Astrocyte (in vitro differentiated cells and primary cell): ENCODE data around the gene CTBP2. TPM values are rescaled to one million over a fixed set of nuclear protein-coding genes. Genes with fewer than 3 reads are reported as not detected.

ENCODE experiments used
- DNase-seq: peaks from one replicate; pipeline ENCODE4 v3.0.0-alpha.2; 2010; ENCODE audit warnings: low read depth
- FAIRE-seq: peaks from 2 replicates; lab custom pipeline; 2011; peaks lifted over from hg19 to GRCh38; lab: Jason Lieb, UNC
- H2AFZ ChIP-seq: 2 replicates; pipeline ENCODE4 v1.6.0; 2012; ENCODE audit warnings: low read depth, low read length, inconsistent platforms
- H3K27ac ChIP-seq: 2 replicates; pipeline ENCODE4 v1.5.1; 2011; ENCODE audit warnings: low read depth, low read length, inconsistent platforms
- H3K27me3 ChIP-seq: 2 replicates; pipeline ENCODE4 v1.6.0; 2011; ENCODE audit warnings: low read length, inconsistent platforms; ENCODE audit not compliant: insufficient read depth
- H3K36me3 ChIP-seq: 2 replicates; pipeline ENCODE4 v1.5.1; 2011; ENCODE audit warnings: low read length, inconsistent platforms; ENCODE audit not compliant: insufficient read depth
- H3K4me1 ChIP-seq: 2 replicates; pipeline ENCODE4 v1.5.1; 2011; ENCODE audit warnings: low read length, inconsistent platforms; ENCODE audit not compliant: insufficient read depth
- H3K4me2 ChIP-seq: 2 replicates; pipeline ENCODE4 v1.6.0; 2012; ENCODE audit warnings: low read length, inconsistent platforms
- H3K4me3 ChIP-seq: 2 replicates; pipeline ENCODE4 v1.5.1; 2011; ENCODE audit warnings: low read depth, mild to moderate bottlenecking, low read length, inconsistent platforms; ENCODE audit not compliant: insufficient read depth
- H3K79me2 ChIP-seq: 2 replicates; pipeline ENCODE4 v1.6.0; 2012; ENCODE audit warnings: mild to moderate bottlenecking, low read length, inconsistent platforms; ENCODE audit not compliant: insufficient read depth
- H3K9ac ChIP-seq: 2 replicates; pipeline ENCODE4 v1.6.0; 2012; ENCODE audit warnings: mild to moderate bottlenecking, low read length, inconsistent platforms
- H3K9me3 ChIP-seq: 2 replicates; pipeline ENCODE4 v1.5.1; 2012; ENCODE audit warnings: low read depth, mild to moderate bottlenecking, low read length, inconsistent platforms; ENCODE audit not compliant: insufficient read depth
- H4K20me1 ChIP-seq: 2 replicates; pipeline ENCODE4 v1.6.0; 2012; ENCODE audit warnings: low read length, inconsistent platforms; ENCODE audit not compliant: insufficient read depth
- H3K27ac Mint-ChIP-seq: one replicate; pipeline ENCODE4 v1.8.0; 2021; ENCODE audit warnings: mild to moderate bottlenecking, mixed read lengths; ENCODE audit not compliant: unreplicated experiment
- H3K27me3 Mint-ChIP-seq: one replicate; pipeline ENCODE4 v1.8.0; 2021; ENCODE audit warnings: low read depth, mixed read lengths; ENCODE audit not compliant: unreplicated experiment
- H3K36me3 Mint-ChIP-seq: one replicate; pipeline ENCODE4 v1.8.0; 2021; ENCODE audit warnings: low read depth, mixed read lengths; ENCODE audit not compliant: unreplicated experiment
- H3K4me1 Mint-ChIP-seq: one replicate; pipeline ENCODE4 v1.8.0; 2021; ENCODE audit warnings: low read depth, mixed read lengths; ENCODE audit not compliant: unreplicated experiment
- H3K4me3 Mint-ChIP-seq: one replicate; pipeline ENCODE4 v1.8.0; 2021; ENCODE audit warnings: mild to moderate bottlenecking, moderate library complexity, mixed read lengths; ENCODE audit not compliant: unreplicated experiment
- H3K9me3 Mint-ChIP-seq: one replicate; pipeline ENCODE4 v1.8.0; 2021; ENCODE audit warnings: mild to moderate bottlenecking, mixed read lengths; ENCODE audit not compliant: unreplicated experiment
- EZH2 ChIP-seq: IDR thresholded peaks from 2 replicates; pipeline ENCODE4 v1.6.1; 2012; ENCODE audit warnings: mild to moderate bottlenecking, low read length, inconsistent platforms; ENCODE audit not compliant: insufficient read depth
- total RNA-seq: library from RNA; stranded (reverse); gene quantifications from 2 replicates; pipeline ENCODE4 v1.2.1, GENCODE V29; 2021
- TF ChIP-seq, protein P1 (sequence below): IDR thresholded peaks from 2 replicates; pipeline ENCODE4 v1.5.1; 2011; ENCODE audit warnings: low read depth, mild to moderate bottlenecking, inconsistent platforms, low read length, moderate library complexity; ENCODE audit not compliant: insufficient read depth

The CTBP2 gene
- total RNA-seq, 1 donor from 2014 or later = 109 TPM

DNA sequence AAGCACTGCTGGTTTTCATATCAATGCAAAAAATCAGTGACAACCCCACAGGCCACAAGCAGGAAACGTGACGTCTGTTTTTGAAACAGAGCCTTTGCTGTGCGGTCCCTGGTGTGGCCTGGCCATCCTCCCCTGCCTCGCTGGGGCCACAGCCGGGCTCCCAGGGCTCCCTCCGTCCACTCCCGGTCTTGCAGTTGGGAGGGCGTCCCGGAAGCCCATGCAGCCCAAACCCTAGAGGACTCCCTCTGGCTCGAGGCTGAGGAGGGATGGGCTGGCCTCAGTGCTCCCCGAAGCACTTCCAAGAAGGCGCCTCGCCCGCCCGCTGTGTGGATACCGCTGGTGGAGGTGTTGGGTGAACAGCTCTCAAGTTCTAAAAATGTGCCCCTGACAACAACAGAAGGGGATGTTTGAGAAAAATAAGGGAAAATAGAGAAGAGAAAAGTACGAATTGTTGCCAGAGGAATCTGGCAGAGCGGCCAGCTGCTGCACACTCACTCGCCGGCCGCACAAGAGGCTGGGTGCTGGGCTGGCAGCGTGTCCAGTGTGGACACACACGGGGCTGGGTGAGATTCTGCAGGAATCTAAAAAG lies 144.9 kb downstream of the CTBP2 start:
- Mint-ChIP-seq H3K27ac (no peak overlapping the region), H3K9me3 (no peaks in the 10 kb centered on the region), H3K36me3 (peaks cover 20% of the 10 kb centered on the region), H3K27me3 (no peaks in the 10 kb centered on the region), H3K4me3 (no peak overlapping the region), H3K4me1 (peaks cover 4% of the 10 kb centered on the region)
- no peak overlapping the region for H2AFZ ChIP-seq
- H3K4me1 ChIP-seq = no peaks in the 10 kb centered on the region
- H3K36me3 ChIP-seq = no peaks in the 10 kb centered on the region
- H3K79me2 ChIP-seq = peaks cover 91% of the 10 kb centered on the region
- no peak overlapping the region for H3K4me2 ChIP-seq
- H4K20me1 ChIP-seq = peaks cover 100% of the 10 kb centered on the region
- FAIRE-seq = no peak
- no peak for TF ChIP-seq EZH2
- TF ChIP-seq, protein P1, sequence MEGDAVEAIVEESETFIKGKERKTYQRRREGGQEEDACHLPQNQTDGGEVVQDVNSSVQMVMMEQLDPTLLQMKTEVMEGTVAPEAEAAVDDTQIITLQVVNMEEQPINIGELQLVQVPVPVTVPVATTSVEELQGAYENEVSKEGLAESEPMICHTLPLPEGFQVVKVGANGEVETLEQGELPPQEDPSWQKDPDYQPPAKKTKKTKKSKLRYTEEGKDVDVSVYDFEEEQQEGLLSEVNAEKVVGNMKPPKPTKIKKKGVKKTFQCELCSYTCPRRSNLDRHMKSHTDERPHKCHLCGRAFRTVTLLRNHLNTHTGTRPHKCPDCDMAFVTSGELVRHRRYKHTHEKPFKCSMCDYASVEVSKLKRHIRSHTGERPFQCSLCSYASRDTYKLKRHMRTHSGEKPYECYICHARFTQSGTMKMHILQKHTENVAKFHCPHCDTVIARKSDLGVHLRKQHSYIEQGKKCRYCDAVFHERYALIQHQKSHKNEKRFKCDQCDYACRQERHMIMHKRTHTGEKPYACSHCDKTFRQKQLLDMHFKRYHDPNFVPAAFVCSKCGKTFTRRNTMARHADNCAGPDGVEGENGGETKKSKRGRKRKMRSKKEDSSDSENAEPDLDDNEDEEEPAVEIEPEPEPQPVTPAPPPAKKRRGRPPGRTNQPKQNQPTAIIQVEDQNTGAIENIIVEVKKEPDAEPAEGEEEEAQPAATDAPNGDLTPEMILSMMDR = no peak
- H3K9ac ChIP-seq = no peak overlapping the region
- H3K27ac ChIP-seq = no peak overlapping the region
- H3K4me3 ChIP-seq = no peak overlapping the region
- H3K9me3 ChIP-seq = no peaks in the 10 kb centered on the region
- H3K27me3 ChIP-seq = no peaks in the 10 kb centered on the region
- no peak for DNase-seq

DNA sequence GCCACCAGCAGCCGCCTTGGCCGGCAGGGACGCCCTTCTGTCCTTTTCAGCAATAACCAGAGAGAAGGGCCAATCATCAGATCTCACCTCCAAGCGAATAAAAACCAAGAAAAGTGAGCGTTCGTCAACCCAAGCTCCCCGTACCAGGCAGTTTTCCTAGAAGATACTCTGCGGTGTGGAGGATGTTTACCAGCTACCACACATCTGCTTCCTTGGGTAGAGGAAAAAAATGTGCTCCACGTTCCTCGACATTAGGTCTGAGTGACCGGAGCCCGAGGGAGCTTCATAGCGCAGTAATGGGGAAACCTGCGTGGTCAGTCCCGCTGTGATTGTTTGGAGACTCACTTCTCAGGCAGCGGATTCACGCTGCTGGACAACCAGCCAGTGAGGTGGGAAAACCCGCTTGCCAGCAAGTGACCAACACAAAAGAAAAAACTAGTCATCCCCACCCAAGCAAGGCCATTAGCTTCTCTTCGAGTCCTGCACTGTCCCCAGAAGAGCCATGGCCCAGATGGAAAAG lies 145.5 kb downstream of the CTBP2 start:
- Histone ChIP-seq H3K9ac (no peak overlapping the region), H3K27ac (no peak overlapping the region), H3K9me3 (no peaks in the 10 kb centered on the region), H3K4me1 (no peaks in the 10 kb centered on the region), H3K36me3 (no peaks in the 10 kb centered on the region), H3K4me2 (no peak overlapping the region), H3K4me3 (no peak overlapping the region), H2AFZ (no peak overlapping the region), H4K20me1 (peaks cover 100% of the 10 kb centered on the region), H3K79me2 (peaks cover 91% of the 10 kb centered on the region), H3K27me3 (no peaks in the 10 kb centered on the region)
- DNase-seq = no peak
- Mint-ChIP-seq H3K4me3 (no peak overlapping the region), H3K4me1 (peaks cover 6% of the 10 kb centered on the region), H3K36me3 (peaks cover 18% of the 10 kb centered on the region), H3K9me3 (no peaks in the 10 kb centered on the region), H3K27me3 (no peaks in the 10 kb centered on the region), H3K27ac (no peak overlapping the region)
- TF ChIP-seq, protein P1 = no peak
- TF ChIP-seq EZH2 = no peak
- FAIRE-seq = no peak
